Measurements from ENCODE around the gene FAM200A.

The FAM200A gene

GRCh38 chr7:99498546-99498944, 53.4 kb downstream of the FAM200A start:
- Histone ChIP-seq H3K27ac (ENCODE audit: low read depth, low read length) (no peak overlapping the region), H3K18ac (ENCODE audit: low read length) (no peak overlapping the region), H2BK120ac (ENCODE audit: insufficient read depth, low read length, poor library complexity) (no peak overlapping the region), H3K9ac (ENCODE audit: low read length) (no peak overlapping the region), H3K23ac (ENCODE audit: low read length) (no peak overlapping the region), H2AFZ (ENCODE audit: insufficient read depth, low read length, poor library complexity) (peak overlapping the region; percentile 10), H3K27me3 (ENCODE audit: insufficient read depth, low read length) (no peaks in the 10 kb centered on the region), H3K79me2 (ENCODE audit: control insufficient read depth, insufficient read depth, low read length, poor library complexity) (peaks cover 8% of the 10 kb centered on the region), H2BK12ac (ENCODE audit: low read length) (no peak overlapping the region), H3K14ac (ENCODE audit: low read length) (no peak overlapping the region), H3K9me3 (ENCODE audit: insufficient read depth, low read depth, low read length) (peaks cover 7% of the 10 kb centered on the region), H3K4me1 (ENCODE audit: control insufficient read depth in 1 of 2, insufficient read depth in 2 of 2, low read length in 2 of 2) (peaks cover 4 to 11% of the 10 kb centered on the region in 2 experiments), H2BK5ac (ENCODE audit: low read depth, low read length, poor library complexity) (no peak overlapping the region), H4K8ac (ENCODE audit: low read depth, low read length) (no peak overlapping the region), H4K91ac (ENCODE audit: low read depth, low read length) (no peak overlapping the region), H3K4me3 (ENCODE audit: low read depth, low read length) (peak overlapping the region; percentile 27), H3K4ac (ENCODE audit: low read depth, low read length) (peak overlapping the region; percentile 99), H3K4me2 (ENCODE audit: low read length) (peak overlapping the region; percentile 34), H2AK5ac (ENCODE audit: low read length) (no peak overlapping the region), H3K36me3 (ENCODE audit: control insufficient read depth in 1 of 2, insufficient read depth in 2 of 2, low read length in 2 of 2) (peaks cover 21 to 27% of the 10 kb centered on the region in 2 experiments), H3K79me1 (ENCODE audit: low read length) (peaks cover 4% of the 10 kb centered on the region), H4K12ac (ENCODE audit: low read depth, low read length) (no peak overlapping the region)
- WGBS (ENCODE audit: extremely low coverage, insufficient coverage, insufficient read length), result no CpG with 5 or more reads among the region's 11 CpGs
- DNase-seq, result no peak

- Histone ChIP-seq H2AK5ac (ENCODE audit: low read length) (no peak overlapping the region), H3K14ac (ENCODE audit: low read length) (no peak overlapping the region), H3K18ac (ENCODE audit: low read length) (no peak overlapping the region), H2BK120ac (ENCODE audit: insufficient read depth, low read length, poor library complexity) (no peak overlapping the region), H3K4me3 (ENCODE audit: low read depth, low read length) (no peak overlapping the region), H4K8ac (ENCODE audit: low read depth, low read length) (no peak overlapping the region), H3K36me3 (ENCODE audit: control insufficient read depth in 1 of 2, insufficient read depth in 2 of 2, low read length in 2 of 2) (peaks cover 26 to 32% of the 10 kb centered on the region in 2 experiments), H3K79me2 (ENCODE audit: control insufficient read depth, insufficient read depth, low read length, poor library complexity) (peaks cover 8% of the 10 kb centered on the region), H2AFZ (ENCODE audit: insufficient read depth, low read length, poor library complexity) (no peak overlapping the region), H3K27ac (ENCODE audit: low read depth, low read length) (no peak overlapping the region), H3K79me1 (ENCODE audit: low read length) (peaks cover 4% of the 10 kb centered on the region), H4K91ac (ENCODE audit: low read depth, low read length) (no peak overlapping the region), H3K4ac (ENCODE audit: low read depth, low read length) (peak overlapping the region; percentile 75), H3K4me1 (ENCODE audit: control insufficient read depth in 1 of 2, insufficient read depth in 2 of 2, low read length in 2 of 2) (peaks cover 4 to 11% of the 10 kb centered on the region in 2 experiments), H4K12ac (ENCODE audit: low read depth, low read length) (no peak overlapping the region), H3K4me2 (ENCODE audit: low read length) (peak overlapping the region; percentile 37), H2BK12ac (ENCODE audit: low read length) (no peak overlapping the region), H2BK5ac (ENCODE audit: low read depth, low read length, poor library complexity) (no peak overlapping the region), H3K9ac (ENCODE audit: low read length) (no peak overlapping the region), H3K27me3 (ENCODE audit: insufficient read depth, low read length) (no peaks in the 10 kb centered on the region), H3K9me3 (ENCODE audit: insufficient read depth, low read depth, low read length) (peaks cover 7% of the 10 kb centered on the region), H3K23ac (ENCODE audit: low read length) (no peak overlapping the region)
- WGBS (ENCODE audit: extremely low coverage, insufficient coverage, insufficient read length), result no CpG with 5 or more reads among the region's 6 CpGs
- no peak for DNase-seq
These were observed 54.0 kb downstream of the FAM200A start for GRCh38 chr7:99497766-99498545.

All from trophoblast cell (in vitro differentiated cells and primary cell).